Vagina (tissue), 2 donors: ENCODE data around the gene DDX23. TPM values are rescaled to one million over a fixed set of nuclear protein-coding genes. Genes with fewer than 3 reads are reported as not detected.

Source experiments
- DNase-seq, 2 donors: peaks; one replicate each; pipeline ENCODE4 v3.0.0-alpha.2; 2017; ENCODE audit errors: extremely low spot score in 2 of 2
- H3K27ac ChIP-seq: fragments of 200-600 bp; sonication (generic); one replicate; pipeline ENCODE4 v1.5.1; 2019
- H3K27me3 ChIP-seq: fragments of 200-600 bp; sonication (generic); one replicate; pipeline ENCODE4 v1.5.1; 2019
- H3K36me3 ChIP-seq, 2 donors: fragments of 200-600 bp; sonication (generic); one replicate each; pipeline ENCODE4 v1.5.1; 2017 to 2019
- H3K4me1 ChIP-seq: fragments of 200-600 bp; sonication (generic); one replicate; pipeline ENCODE4 v1.5.1; 2019
- H3K4me3 ChIP-seq, 2 donors: fragments of 200-600 bp; sonication (generic); 1 replicate in 1 of 2; 2 replicates in 1 of 2; pipeline ENCODE4 v1.5.1; 2016 to 2019
- H3K9me3 ChIP-seq: fragments of 200-600 bp; sonication (generic); one replicate; pipeline ENCODE4 v1.5.1; 2019
- POLR2A ChIP-seq, 2 donors: fragments of 450-650 bp; IDR thresholded peaks; one replicate each; pipeline ENCODE4 v1.6.1; 2017; ENCODE audit warnings: antibody characterized with exemption in 2 of 2, mild to moderate bottlenecking in 2 of 2, moderate library complexity in 2 of 2
- POLR2AphosphoS5 ChIP-seq, 2 donors: sonication (generic); formaldehyde crosslinking; IDR thresholded peaks; one replicate each; pipeline ENCODE4 v1.9.0; 2017; ENCODE audit warnings: antibody characterized with exemption in 2 of 2, mild to moderate bottlenecking in 2 of 2, low read depth in 1 of 2; ENCODE audit not compliant: insufficient read depth in 1 of 2
- intact Hi-C: fragments of 100-400 bp; cut with DNase I; formaldehyde crosslinking; loops from one replicate; pipeline ENCODE4 v1.15.1; 2023
- total RNA-seq: library from RNA; depleted of rRNA; stranded (reverse); fragments of >200 nt; gene quantifications from one replicate; pipeline ENCODE4 v1.2.3, GENCODE V29; 2016
- TF ChIP-seq, protein P1 (sequence below), 3 experiments: fragments of 450-650 bp in 2 of 3; fragments of 200-600 bp in 1 of 3; sonication (generic) in 1 of 3; IDR thresholded peaks; one replicate each; pipeline ENCODE4 v1.5.1; 2017 to 2019; ENCODE audit warnings: antibody characterized with exemption in 3 of 3, mild to moderate bottlenecking in 2 of 3, moderate library complexity in 2 of 3

DDX23 gene
- total RNA-seq, 1 donor from 2014 or later, result 57.9 TPM

GRCh38 chr12:48813465-48814261, 38.3 kb downstream of the DDX23 start:
- peaks cover 69% of the 10 kb centered on the region for H3K4me1 ChIP-seq
- peak overlapping the region; percentile 95 for H3K27ac ChIP-seq
- no peak for DNase-seq
- TF ChIP-seq, protein P1, sequence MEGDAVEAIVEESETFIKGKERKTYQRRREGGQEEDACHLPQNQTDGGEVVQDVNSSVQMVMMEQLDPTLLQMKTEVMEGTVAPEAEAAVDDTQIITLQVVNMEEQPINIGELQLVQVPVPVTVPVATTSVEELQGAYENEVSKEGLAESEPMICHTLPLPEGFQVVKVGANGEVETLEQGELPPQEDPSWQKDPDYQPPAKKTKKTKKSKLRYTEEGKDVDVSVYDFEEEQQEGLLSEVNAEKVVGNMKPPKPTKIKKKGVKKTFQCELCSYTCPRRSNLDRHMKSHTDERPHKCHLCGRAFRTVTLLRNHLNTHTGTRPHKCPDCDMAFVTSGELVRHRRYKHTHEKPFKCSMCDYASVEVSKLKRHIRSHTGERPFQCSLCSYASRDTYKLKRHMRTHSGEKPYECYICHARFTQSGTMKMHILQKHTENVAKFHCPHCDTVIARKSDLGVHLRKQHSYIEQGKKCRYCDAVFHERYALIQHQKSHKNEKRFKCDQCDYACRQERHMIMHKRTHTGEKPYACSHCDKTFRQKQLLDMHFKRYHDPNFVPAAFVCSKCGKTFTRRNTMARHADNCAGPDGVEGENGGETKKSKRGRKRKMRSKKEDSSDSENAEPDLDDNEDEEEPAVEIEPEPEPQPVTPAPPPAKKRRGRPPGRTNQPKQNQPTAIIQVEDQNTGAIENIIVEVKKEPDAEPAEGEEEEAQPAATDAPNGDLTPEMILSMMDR (IDR thresholded peaks at IDR 0.05), result no peak
- TF ChIP-seq POLR2A (IDR thresholded peaks at IDR 0.05), result no peak
- TF ChIP-seq POLR2AphosphoS5 (IDR thresholded peaks at IDR 0.05; ENCODE audit: insufficient read depth in 1 of 2, low read depth in 1 of 2), result no peak
- H3K4me3 ChIP-seq, result peak overlapping the region; percentile 69 to 75
- intact Hi-C loops, result no loop called here
- H3K36me3 ChIP-seq, result no peaks in the 10 kb centered on the region
- no peaks in the 10 kb centered on the region for H3K27me3 ChIP-seq
- no peaks in the 10 kb centered on the region for H3K9me3 ChIP-seq

DNA sequence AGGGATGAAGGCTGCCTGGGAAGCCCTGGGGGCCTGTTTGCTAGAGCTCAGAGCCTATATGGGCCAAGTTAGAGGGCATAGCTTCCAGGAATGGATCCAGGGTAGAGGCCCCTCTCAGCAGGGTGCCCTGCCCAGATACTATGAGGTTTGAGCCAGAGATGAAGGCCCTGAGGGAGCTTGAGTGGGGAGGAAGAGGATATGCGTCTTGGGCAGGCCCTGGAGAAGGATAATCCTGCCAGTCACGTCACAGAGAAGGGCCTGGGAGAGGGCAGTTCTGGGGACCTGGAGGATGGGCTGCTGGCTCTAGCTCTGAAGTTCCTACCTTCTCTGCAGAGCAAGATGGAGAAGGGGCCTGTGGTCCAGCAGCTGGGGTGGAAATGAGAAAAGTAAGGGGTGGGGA, 39.6 kb downstream of the DDX23 start:
- TF ChIP-seq POLR2AphosphoS5 (IDR thresholded peaks at IDR 0.05; ENCODE audit: insufficient read depth in 1 of 2, low read depth in 1 of 2), result no peak
- TF ChIP-seq POLR2A (IDR thresholded peaks at IDR 0.05), result no peak
- TF ChIP-seq, protein P1 (IDR thresholded peaks at IDR 0.05), result no peak
- Histone ChIP-seq H3K4me3 (no peak overlapping the region), H3K4me1 (peaks cover 62% of the 10 kb centered on the region), H3K27ac (peak overlapping the region; percentile 95), H3K9me3 (no peaks in the 10 kb centered on the region), H3K36me3 (no peaks in the 10 kb centered on the region), H3K27me3 (no peaks in the 10 kb centered on the region)
- DNase-seq, result no peak
- intact Hi-C loops, result no loop called here

- H3K27ac ChIP-seq, result peak overlapping the region; percentile 95
- no peaks in the 10 kb centered on the region for H3K36me3 ChIP-seq
- intact Hi-C loops, result no loop called here
- H3K4me1 ChIP-seq, result peaks cover 53% of the 10 kb centered on the region
- H3K4me3 ChIP-seq, result no peak overlapping the region
- H3K27me3 ChIP-seq, result no peaks in the 10 kb centered on the region
- TF ChIP-seq, protein P1 (IDR thresholded peaks at IDR 0.05), result no peak
- TF ChIP-seq POLR2AphosphoS5 (IDR thresholded peaks at IDR 0.05; ENCODE audit: insufficient read depth in 1 of 2, low read depth in 1 of 2) (no peak), POLR2A (IDR thresholded peaks at IDR 0.05) (no peak)
- no peaks in the 10 kb centered on the region for H3K9me3 ChIP-seq
- DNase-seq, result no peak
Observed at GRCh38 chr12:48811437-48812090, 40.4 kb downstream of the DDX23 start.

GRCh38 chr12:48810903-48811431, 41.0 kb downstream of the DDX23 start:
- Histone ChIP-seq H3K4me3 (no peak overlapping the region), H3K27me3 (no peaks in the 10 kb centered on the region), H3K9me3 (no peaks in the 10 kb centered on the region), H3K27ac (peak overlapping the region; percentile 95), H3K36me3 (no peaks in the 10 kb centered on the region), H3K4me1 (peaks cover 47% of the 10 kb centered on the region)
- intact Hi-C loops, result no loop called here
- TF ChIP-seq POLR2AphosphoS5 (IDR thresholded peaks at IDR 0.05; ENCODE audit: insufficient read depth in 1 of 2, low read depth in 1 of 2), result peak in 1 of 2 donors; percentile 19
- no peak for TF ChIP-seq POLR2A (IDR thresholded peaks at IDR 0.05)
- TF ChIP-seq, protein P1 (IDR thresholded peaks at IDR 0.05), result no peak
- no peak for DNase-seq
